GM23338 (cell line): ENCODE measurements around the gene UNKL. TPM values are rescaled to one million over a fixed set of nuclear protein-coding genes. Genes with fewer than 3 reads are reported as not detected.

Source experiments
- ATAC-seq: fragments of 200-7000 bp; cut with Tn5 transposase; 3 replicates; pipeline ENCODE4 v1.9.1; 2020
- DNase-seq: peaks from one replicate; pipeline ENCODE4 v3.0.0-alpha.2; 2015; ENCODE audit warnings: low spot score
- H2AFZ ChIP-seq: fragments of 200-600 bp; sonication (generic); 2 replicates; pipeline ENCODE4 v1.8.0; 2016; ENCODE audit warnings: antibody characterized with exemption, mild to moderate bottlenecking, moderate library complexity
- H3F3A ChIP-seq: fragments of 200-600 bp; sonication (generic); replicated peaks from 2 replicates; pipeline ENCODE4 v1.8.0; 2017; ENCODE audit warnings: antibody characterized with exemption, mixed run types, low read depth
- H3K27ac ChIP-seq: fragments of 200-600 bp; sonication (generic); 2 replicates; pipeline ENCODE4 v1.6.1; 2016; ENCODE audit warnings: low read depth
- H3K27me3 ChIP-seq: fragments of 200-600 bp; sonication (generic); 2 replicates; pipeline ENCODE4 v1.8.0; 2016; ENCODE audit warnings: mild to moderate bottlenecking, mixed run types, moderate library complexity; ENCODE audit not compliant: insufficient read depth
- H3K36me3 ChIP-seq: fragments of 200-600 bp; sonication (generic); 2 replicates; pipeline ENCODE4 v1.8.0; 2016; ENCODE audit warnings: mild to moderate bottlenecking; ENCODE audit not compliant: insufficient read depth
- H3K4me1 ChIP-seq: fragments of 200-600 bp; sonication (generic); 2 replicates; pipeline ENCODE4 v1.8.0; 2016; ENCODE audit warnings: mild to moderate bottlenecking, moderate library complexity; ENCODE audit not compliant: insufficient read depth
- H3K4me2 ChIP-seq: fragments of 200-600 bp; sonication (generic); 2 replicates; pipeline ENCODE4 v1.7.1; 2017; ENCODE audit warnings: mixed run types
- H3K4me3 ChIP-seq: fragments of 200-600 bp; sonication (generic); 2 replicates; pipeline ENCODE4 v1.6.1; 2016; ENCODE audit warnings: mixed run types
- H3K79me2 ChIP-seq: fragments of 200-600 bp; sonication (generic); replicated peaks from 2 replicates; pipeline ENCODE4 v1.8.0; 2017; ENCODE audit warnings: mild to moderate bottlenecking; ENCODE audit not compliant: insufficient read depth
- H3K9me2 ChIP-seq: fragments of 200-600 bp; sonication (generic); 2 replicates; pipeline ENCODE4 v1.8.0; 2017; ENCODE audit not compliant: insufficient read depth
- H4K20me1 ChIP-seq: fragments of 200-600 bp; sonication (generic); replicated peaks from 2 replicates; pipeline ENCODE4 v1.8.0; 2017; ENCODE audit warnings: mild to moderate bottlenecking; ENCODE audit not compliant: insufficient read depth
- H3K27ac Mint-ChIP-seq: 2 replicates; pipeline ENCODE4 v1.8.0; 2020; ENCODE audit warnings: inconsistent platforms, mild to moderate bottlenecking, moderate library complexity, mixed read lengths
- H3K27me3 Mint-ChIP-seq: 3 replicates; pipeline ENCODE4 v1.8.0; 2022; ENCODE audit warnings: low read depth, mild to moderate bottlenecking, moderate library complexity, mixed read lengths, inconsistent platforms; ENCODE audit not compliant: insufficient read depth, poor library complexity
- H3K36me3 Mint-ChIP-seq: 3 replicates; pipeline ENCODE4 v1.8.0; 2021; ENCODE audit warnings: low read depth, mild to moderate bottlenecking, inconsistent platforms, moderate library complexity, mixed read lengths
- H3K4me1 Mint-ChIP-seq: 3 replicates; pipeline ENCODE4 v1.8.0; 2020; ENCODE audit warnings: mild to moderate bottlenecking, inconsistent platforms, mixed read lengths
- H3K4me3 Mint-ChIP-seq: 3 replicates; pipeline ENCODE4 v1.8.0; 2021; ENCODE audit warnings: moderate library complexity, mild to moderate bottlenecking, inconsistent platforms, mixed read lengths
- H3K9me3 Mint-ChIP-seq: 3 replicates; pipeline ENCODE4 v1.8.0; 2020; ENCODE audit warnings: moderate library complexity, mild to moderate bottlenecking, inconsistent platforms, mixed read lengths
- POLR2AphosphoS5 ChIP-seq: IDR thresholded peaks from 2 replicates; pipeline ENCODE4 v1.6.1; 2016; ENCODE audit warnings: antibody characterized with exemption, low read depth
- polyA plus RNA-seq: library from polyadenylated mRNA; unstranded; fragments of >200 nt; fragmentation: Nextera tagmentation; extraction: Ambion mirVana; gene quantifications from 2 replicates; pipeline ENCODE4 v1.2.1, GENCODE V29; 2016
- total RNA-seq: library from RNA; depleted of rRNA; stranded (reverse); fragments of >200 nt; shearing (Covaris generic); gene quantifications from 2 replicates; pipeline ENCODE4 v1.2.3, GENCODE V29; 2014
- TF ChIP-seq, protein P1 (sequence below): fragments of 250-450 bp; sonication (Bioruptor Pico); IDR thresholded peaks from 2 replicates; pipeline ENCODE4 v1.5.0; 2020; ENCODE audit warnings: mild to moderate bottlenecking, moderate library complexity
- TF ChIP-seq, protein P2 (sequence below), 2 experiments: fragments of 200-600 bp in 1 of 2; sonication (generic) in 1 of 2; conservative IDR thresholded peaks; 2 replicates each; pipeline versions ENCODE4 v1.5.1 to v1.6.1; 2016 to 2017; ENCODE audit warnings: antibody characterized with exemption in 2 of 2, low read depth in 2 of 2, mild to moderate bottlenecking in 2 of 2, moderate library complexity in 1 of 2

The UNKL gene
- total and polyA plus RNA-seq, 2 experiments from 2014 or later: 16.7 to 28.7 TPM

- TF ChIP-seq, protein P1, sequence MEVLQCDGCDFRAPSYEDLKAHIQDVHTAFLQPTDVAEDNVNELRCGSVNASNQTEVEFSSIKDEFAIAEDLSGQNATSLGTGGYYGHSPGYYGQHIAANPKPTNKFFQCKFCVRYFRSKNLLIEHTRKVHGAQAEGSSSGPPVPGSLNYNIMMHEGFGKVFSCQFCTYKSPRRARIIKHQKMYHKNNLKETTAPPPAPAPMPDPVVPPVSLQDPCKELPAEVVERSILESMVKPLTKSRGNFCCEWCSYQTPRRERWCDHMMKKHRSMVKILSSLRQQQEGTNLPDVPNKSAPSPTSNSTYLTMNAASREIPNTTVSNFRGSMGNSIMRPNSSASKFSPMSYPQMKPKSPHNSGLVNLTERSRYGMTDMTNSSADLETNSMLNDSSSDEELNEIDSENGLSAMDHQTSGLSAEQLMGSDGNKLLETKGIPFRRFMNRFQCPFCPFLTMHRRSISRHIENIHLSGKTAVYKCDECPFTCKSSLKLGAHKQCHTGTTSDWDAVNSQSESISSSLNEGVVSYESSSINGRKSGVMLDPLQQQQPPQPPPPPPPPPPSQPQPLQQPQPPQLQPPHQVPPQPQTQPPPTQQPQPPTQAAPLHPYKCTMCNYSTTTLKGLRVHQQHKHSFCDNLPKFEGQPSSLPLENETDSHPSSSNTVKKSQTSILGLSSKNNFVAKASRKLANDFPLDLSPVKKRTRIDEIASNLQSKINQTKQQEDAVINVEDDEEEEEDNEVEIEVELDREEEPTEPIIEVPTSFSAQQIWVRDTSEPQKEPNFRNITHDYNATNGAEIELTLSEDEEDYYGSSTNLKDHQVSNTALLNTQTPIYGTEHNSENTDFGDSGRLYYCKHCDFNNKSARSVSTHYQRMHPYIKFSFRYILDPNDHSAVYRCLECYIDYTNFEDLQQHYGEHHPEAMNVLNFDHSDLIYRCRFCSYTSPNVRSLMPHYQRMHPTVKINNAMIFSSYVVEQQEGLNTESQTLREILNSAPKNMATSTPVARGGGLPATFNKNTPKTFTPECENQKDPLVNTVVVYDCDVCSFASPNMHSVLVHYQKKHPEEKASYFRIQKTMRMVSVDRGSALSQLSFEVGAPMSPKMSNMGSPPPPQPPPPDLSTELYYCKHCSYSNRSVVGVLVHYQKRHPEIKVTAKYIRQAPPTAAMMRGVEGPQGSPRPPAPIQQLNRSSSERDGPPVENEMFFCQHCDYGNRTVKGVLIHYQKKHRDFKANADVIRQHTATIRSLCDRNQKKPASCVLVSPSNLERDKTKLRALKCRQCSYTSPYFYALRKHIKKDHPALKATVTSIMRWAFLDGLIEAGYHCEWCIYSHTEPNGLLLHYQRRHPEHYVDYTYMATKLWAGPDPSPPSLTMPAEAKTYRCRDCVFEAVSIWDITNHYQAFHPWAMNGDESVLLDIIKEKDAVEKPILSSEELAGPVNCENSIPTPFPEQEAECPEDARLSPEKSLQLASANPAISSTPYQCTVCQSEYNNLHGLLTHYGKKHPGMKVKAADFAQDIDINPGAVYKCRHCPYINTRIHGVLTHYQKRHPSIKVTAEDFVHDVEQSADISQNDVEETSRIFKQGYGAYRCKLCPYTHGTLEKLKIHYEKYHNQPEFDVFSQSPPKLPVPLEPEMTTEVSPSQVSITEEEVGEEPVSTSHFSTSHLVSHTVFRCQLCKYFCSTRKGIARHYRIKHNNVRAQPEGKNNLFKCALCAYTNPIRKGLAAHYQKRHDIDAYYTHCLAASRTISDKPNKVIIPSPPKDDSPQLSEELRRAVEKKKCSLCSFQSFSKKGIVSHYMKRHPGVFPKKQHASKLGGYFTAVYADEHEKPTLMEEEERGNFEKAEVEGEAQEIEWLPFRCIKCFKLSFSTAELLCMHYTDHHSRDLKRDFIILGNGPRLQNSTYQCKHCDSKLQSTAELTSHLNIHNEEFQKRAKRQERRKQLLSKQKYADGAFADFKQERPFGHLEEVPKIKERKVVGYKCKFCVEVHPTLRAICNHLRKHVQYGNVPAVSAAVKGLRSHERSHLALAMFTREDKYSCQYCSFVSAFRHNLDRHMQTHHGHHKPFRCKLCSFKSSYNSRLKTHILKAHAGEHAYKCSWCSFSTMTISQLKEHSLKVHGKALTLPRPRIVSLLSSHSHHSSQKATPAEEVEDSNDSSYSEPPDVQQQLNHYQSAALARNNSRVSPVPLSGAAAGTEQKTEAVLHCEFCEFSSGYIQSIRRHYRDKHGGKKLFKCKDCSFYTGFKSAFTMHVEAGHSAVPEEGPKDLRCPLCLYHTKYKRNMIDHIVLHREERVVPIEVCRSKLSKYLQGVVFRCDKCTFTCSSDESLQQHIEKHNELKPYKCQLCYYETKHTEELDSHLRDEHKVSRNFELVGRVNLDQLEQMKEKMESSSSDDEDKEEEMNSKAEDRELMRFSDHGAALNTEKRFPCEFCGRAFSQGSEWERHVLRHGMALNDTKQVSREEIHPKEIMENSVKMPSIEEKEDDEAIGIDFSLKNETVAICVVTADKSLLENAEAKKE (CRISPR knock-in tag): no peak
- TF ChIP-seq POLR2AphosphoS5: no peak
Measured at GRCh38 chr16:1380195-1380594, 34.3 kb downstream of the UNKL start (continued).

DNA sequence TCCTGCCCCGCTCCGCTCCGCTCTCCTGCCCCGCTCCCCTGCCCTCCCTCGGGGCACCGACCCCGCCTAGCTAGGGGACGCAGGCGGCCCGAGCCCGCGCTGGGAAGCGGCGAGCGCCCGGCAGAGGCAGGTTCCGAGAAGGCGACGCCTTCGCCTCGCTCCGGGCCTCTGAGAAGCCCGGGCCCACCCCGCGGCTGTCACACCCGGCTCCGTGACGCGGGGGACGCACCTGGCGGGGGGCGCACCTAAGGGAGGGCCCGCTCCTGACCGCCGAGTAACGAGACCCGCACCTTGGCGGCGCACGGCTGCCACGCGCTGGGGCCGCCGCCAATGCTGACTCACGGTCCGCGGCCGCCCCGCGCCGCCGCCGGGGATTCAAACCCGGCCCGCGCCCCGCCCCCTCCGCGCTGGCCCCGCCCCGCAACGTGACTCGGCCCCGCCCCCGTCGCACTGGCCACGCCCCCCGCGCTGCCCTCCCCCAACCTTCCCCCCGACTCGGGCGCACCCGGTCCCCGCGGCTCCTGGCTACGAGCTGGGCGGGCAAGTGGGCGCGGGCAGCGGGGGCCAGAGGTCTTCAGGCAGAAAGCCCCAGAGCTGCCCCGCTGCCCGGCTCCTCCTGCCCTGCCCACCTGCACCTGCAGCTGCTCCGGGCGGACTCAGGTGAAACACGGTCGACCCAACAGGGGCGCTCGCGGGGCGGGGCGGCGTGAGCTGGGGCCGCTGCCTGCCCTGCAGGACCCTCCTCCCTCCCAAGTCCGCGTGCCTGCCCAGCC lies 35.0 kb downstream of the UNKL start:
- TF ChIP-seq, protein P2, sequence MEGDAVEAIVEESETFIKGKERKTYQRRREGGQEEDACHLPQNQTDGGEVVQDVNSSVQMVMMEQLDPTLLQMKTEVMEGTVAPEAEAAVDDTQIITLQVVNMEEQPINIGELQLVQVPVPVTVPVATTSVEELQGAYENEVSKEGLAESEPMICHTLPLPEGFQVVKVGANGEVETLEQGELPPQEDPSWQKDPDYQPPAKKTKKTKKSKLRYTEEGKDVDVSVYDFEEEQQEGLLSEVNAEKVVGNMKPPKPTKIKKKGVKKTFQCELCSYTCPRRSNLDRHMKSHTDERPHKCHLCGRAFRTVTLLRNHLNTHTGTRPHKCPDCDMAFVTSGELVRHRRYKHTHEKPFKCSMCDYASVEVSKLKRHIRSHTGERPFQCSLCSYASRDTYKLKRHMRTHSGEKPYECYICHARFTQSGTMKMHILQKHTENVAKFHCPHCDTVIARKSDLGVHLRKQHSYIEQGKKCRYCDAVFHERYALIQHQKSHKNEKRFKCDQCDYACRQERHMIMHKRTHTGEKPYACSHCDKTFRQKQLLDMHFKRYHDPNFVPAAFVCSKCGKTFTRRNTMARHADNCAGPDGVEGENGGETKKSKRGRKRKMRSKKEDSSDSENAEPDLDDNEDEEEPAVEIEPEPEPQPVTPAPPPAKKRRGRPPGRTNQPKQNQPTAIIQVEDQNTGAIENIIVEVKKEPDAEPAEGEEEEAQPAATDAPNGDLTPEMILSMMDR (conservative IDR thresholded peaks at IDR 0.05; ENCODE audit: low read depth in 2 of 2): 0 out of 4 replicates have a peak, but pooled peaks of 1 of the 2 experiments have one; percentile 7
- TF ChIP-seq POLR2AphosphoS5: peak; percentile 69
- TF ChIP-seq, protein P1 (CRISPR knock-in tag): no peak
- Histone ChIP-seq H3K79me2 (peaks cover 25% of the 10 kb centered on the region), H3K4me3 (peak overlapping the region; percentile 86), H3K36me3 (no peaks in the 10 kb centered on the region), H3K27me3 (no peaks in the 10 kb centered on the region), H3K27ac (no peak overlapping the region), H3K4me2 (peak overlapping the region; percentile 91), H3K9me2 (no peaks in the 10 kb centered on the region), H4K20me1 (peaks cover 6% of the 10 kb centered on the region), H3K4me1 (peaks cover 16% of the 10 kb centered on the region), H2AFZ (peak overlapping the region; percentile 63), H3F3A (peaks cover 4% of the 10 kb centered on the region)
- ATAC-seq: peak; percentile 75
- H3K27ac Mint-ChIP-seq: peak overlapping the region; percentile 77; the same call in 1 of the 2 replicates
- H3K9me3 Mint-ChIP-seq: no peaks in the 10 kb centered on the region
- peaks cover 16% of the 10 kb centered on the region for H3K4me1 Mint-ChIP-seq
- peaks cover 10% of the 10 kb centered on the region for H3K27me3 Mint-ChIP-seq
- peaks cover 5% of the 10 kb centered on the region; the same call in 1 of the 3 replicates for H3K36me3 Mint-ChIP-seq
- DNase-seq: peak; percentile 83
- H3K4me3 Mint-ChIP-seq: peak overlapping the region; percentile 86
